HUDEP-2 (cell line): ENCODE results near the gene TUBA4B.
"Not testable (repeated sequence)": the region's sequence is repeated elsewhere in the genome, so short reads cannot be mapped to it uniquely, and the experiment has no call there.

Experiments
- DNase-seq, 76 experiments: peaks; one replicate each; lab custom pipeline; 2025; ENCODE audit not compliant: unreplicated experiment in 76 of 76; lab: John Stamatoyannopoulos, UW

TUBA4B gene

DNA sequence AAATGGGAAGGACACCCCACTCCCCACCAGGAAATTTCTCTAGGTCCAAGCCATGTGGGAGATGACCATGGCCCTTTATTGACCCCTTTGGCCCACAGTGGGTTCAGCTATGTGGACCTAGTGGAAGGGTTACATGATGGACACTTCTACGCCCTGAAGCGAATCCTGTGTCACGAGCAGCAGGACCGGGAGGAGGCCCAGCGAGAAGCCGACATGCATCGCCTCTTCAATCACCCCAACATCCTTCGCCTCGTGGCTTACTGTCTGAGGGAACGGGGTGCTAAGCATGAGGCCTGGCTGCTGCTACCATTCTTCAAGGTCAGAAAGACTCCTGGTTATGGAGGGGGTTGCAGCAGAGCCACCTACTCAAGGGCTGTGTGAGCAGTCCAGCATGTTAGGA, 6.5 kb upstream of the TUBA4B start:
- DNase-seq: no peak

- no peak for DNase-seq
These were observed 5.1 kb upstream of the TUBA4B start for GRCh38 chr2:219247678-219248642.

- DNase-seq: no peak
These were observed 4.2 kb upstream of the TUBA4B start for GRCh38 chr2:219248845-219249202.

DNA sequence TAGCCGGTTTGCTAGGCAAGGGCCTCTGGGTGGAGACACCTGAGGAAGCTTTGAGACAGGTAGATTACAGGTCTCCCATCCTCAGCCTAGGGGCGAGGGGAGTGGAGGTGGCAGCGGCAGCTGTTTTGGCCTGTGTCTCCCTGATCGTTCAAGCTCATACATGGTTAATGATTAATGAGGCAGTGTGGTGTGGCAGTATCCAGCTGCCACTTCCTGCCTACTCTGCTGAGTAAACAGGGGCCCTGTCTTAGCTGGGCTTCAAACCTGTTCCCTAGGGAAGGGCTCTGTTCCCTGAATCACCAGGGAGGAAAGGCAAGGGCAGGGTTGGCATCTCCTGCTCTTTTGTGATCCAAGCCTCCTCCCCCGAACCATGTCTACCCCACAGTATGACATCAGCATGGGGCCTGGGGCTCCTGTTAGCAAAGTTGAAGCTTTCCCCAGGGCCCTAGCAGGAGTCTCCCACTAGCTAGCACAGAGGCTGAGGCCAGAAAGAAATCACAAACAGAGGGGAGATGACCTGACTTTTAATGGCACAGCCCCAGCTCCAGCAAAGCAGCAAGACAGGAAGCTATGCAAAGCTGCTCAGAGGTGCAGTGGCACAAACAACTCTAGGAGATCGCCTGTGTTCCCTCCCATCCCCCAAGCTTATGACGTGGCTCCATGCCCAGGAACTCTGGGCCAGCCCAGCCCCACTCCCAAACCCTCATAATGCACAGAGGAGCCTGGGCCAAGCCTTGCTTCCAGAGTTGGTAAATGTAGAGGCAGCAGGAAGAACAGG, 3.7 kb upstream of the TUBA4B start:
- peak in 69 of 76 experiments; percentile 4 to 77 (median 49) for DNase-seq

DNA sequence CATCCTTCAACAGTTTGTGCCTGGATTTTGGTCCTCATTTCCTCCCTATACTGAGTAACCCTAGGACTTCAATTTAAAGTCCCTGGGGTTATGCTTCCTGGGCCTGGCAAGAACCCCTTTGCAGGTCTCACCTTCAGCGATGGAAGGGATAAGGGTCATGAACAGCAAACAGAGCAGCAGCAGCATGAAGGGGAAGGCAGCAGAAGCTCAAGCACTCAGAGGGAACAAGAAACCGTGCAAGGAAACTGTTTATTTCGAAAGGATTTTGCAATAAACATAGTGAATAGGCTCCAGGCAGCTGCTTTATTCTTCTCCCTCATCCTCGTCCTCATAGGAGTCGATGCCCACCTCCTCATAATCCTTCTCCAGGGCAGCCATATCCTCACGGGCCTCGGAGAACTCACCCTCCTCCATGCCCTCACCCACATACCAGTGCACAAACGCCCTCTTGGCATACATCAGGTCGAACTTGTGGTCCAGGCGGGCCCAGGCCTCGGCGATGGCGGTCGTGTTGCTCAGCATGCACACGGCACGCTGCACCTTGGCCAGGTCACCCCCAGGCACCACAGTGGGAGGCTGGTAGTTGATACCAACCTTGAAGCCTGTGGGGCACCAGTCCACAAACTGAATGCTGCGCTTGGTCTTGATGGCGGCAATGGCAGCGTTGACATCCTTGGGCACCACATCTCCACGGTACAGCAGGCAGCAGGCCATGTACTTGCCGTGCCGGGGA, 2.8 kb upstream of the TUBA4B start:
- DNase-seq: no peak

GRCh38 chr2:219251656-219252055, 1.4 kb upstream of the TUBA4B start:
- no peak for DNase-seq

GRCh38 chr2:219252084-219252483, 959 bp upstream of the TUBA4B start:
- no peak for DNase-seq

DNA sequence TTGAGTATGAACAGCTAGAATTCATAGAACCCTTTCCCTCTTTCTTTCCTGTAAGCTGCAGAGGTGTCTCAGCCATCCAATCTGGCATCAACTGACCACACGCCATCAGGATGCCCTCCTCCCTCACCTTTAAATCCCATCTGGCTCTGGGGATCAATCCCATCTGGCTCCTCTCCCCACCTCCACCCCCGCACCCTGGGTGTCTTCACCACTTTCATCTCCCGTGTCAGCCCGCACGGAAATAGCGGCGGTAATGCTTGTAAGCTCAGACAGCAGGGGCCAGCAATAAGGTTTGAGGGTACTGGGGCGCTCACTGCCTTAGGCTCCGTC, 508 bp upstream of the TUBA4B start:
- DNase-seq: no peak

DNA sequence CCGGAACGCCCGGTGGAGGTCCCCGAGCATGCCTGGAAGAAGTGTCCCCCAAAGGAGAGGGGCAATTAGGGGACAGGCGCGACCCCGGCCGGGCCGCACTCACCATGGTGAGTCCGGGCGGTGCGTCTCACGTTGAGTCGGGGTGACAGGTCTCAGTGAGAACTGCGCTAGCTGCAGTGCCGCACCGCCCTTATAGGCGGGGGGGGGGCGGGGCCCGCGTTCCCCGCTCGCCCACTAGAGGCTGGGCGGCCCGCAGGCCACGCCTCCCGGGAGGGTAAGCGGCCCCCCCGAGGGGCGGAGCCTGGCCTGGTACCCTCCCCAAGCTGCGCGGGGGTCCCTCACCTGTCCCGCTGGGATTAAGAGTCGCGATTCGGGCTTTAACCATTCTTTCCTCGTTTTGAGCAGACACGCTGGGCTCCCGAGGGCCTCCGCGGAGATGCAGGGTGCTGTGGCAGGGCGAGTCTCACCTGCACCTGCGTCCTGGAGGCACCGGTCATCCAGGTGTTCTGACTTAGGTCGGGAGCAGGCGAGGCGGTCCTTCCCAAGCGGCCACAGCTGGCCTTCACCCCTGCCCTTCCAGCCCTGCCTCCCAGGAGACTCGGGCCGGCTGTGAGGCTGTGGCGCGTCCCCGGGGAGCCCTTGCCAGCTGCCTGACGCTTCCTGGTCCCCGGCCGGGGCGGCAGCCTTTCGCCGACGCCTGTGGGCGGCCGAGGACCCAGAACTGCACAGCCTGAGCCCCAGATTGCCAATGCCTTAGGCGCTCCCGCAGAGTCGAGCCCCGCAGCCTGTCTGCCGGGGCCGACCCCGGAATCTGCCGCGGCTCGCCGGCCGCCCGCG, 928 bp downstream of the TUBA4B start, which contains the start of gene TUBA4A:
TUBA4A (minus strand) TSS at position 166 of the 837 bp plus-strand sequence; CDS start at position 106, 60 bp downstream.
- peak in 74 of 76 experiments; percentile 4 to 85 (median 66) for DNase-seq

GRCh38 chr2:219254590-219255201, 1.7 kb downstream of the TUBA4B start:
- no peak for DNase-seq

- DNase-seq: not testable (repeated sequence)
These were observed 5.9 kb downstream of the TUBA4B start for GRCh38 chr2:219258942-219259341.

DNA sequence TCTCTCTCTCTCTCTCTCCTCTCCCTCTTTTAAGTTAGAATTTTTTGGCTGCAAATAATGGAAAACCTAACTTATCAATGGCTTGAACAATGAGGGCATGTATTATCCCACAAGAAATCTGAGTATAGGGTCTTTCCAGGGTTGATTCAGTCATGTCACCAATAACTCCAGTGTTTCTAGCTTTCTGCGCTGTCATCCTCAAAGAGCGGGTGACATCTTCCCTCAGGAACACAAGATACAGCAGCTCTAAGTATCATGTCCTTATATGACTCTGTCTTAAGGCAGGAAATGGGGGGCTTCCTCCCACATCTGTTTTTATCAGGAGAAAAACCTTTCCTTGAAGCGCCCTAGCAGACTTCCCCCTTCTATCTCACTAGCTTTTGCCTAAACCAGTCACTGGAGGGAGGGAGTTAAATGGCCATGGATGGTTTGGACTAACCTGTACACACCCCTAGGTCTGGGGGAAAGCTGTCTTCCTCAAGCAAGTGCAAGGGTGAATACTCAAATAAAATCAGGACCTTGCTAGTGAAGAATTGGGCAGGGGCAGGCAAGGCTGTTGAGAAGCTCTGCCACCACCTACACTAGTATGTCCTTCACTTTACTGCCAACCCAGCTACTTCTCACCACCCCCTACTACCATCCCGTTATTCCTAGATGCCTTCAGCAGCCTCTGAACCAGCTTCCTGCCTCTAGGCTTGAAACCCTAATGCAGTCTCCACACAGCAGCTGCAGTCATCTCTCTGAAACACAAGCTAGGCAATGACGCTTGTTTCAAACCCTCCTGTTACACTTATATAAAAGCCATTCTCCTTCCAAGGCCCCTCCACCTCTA, 8.2 kb downstream of the TUBA4B start:
- no peak for DNase-seq

DNA sequence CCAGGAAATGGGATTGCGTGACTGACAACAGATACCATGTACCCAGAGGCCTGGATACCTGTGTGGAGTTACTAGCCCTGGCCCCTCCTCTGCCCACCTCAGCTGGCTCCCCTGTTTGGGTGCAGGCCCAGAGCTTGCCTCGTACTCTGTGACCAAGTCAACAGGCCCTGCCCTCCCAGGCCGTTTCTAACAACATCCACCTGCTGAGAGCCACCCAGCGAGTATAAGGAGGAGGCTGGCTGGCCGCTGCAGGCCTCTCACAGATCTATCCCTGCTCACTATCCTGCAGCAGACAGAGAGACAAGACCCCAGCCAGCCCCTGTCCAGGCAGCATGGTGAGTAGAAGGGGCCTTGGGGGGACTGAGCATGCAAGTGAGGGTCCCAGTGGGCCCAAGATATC, 13.2 kb downstream of the TUBA4B start:
- DNase-seq: no peak

GRCh38 chr2:219266886-219267285, 13.8 kb downstream of the TUBA4B start:
- peak in 1 of 76 experiments; percentile 13 for DNase-seq

GRCh38 chr2:219268294-219268693, 15.3 kb downstream of the TUBA4B start:
- DNase-seq: no peak

- DNase-seq: peak in 1 of 76 experiments; percentile 20
These were observed 16.5 kb downstream of the TUBA4B start for GRCh38 chr2:219269362-219270054.

- DNase-seq: no peak
These were observed 17.0 kb downstream of the TUBA4B start for GRCh38 chr2:219270055-219270372.

- no peak for DNase-seq
These were observed 18.0 kb downstream of the TUBA4B start for GRCh38 chr2:219271021-219271420.
